Measurements from ENCODE around the gene LHFPL3.

The LHFPL3 gene

DNA sequence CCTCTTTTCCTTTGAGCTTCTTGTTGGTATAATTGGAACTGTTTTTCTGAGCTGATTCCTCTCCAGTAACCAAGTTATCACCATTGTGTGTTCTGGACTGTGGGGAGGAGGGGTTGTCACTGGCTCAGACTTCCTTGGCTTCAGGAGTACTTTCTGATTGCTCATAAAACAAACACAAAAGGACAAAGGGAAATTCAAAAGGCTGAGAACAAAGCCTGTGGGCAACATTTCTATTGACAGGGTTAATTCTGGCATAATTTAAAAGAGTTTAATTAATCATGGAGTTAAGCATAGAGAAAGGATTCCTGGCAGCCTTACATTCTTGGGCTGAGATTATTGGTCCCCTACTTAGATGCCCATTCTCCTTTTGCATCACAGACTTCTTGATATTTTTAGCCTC is 462.7 kb downstream of the LHFPL3 start:
- TF ChIP-seq POLR2A (IDR thresholded peaks at IDR 0.05; ENCODE audit: extremely low read depth, insufficient read length) (no peak), MYC (IDR thresholded peaks at IDR 0.05; ENCODE audit: low read depth, low read length) (no peak), CTCF (IDR thresholded peaks at IDR 0.05; ENCODE audit: low read depth, low read length) (no peak)
- TF ChIP-seq, protein P1, sequence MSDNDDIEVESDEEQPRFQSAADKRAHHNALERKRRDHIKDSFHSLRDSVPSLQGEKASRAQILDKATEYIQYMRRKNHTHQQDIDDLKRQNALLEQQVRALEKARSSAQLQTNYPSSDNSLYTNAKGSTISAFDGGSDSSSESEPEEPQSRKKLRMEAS (IDR thresholded peaks at IDR 0.05; ENCODE audit: low read depth, low read length), result no peak
- no peak overlapping the region for H3K4me3 ChIP-seq (ENCODE audit: low read depth, low read length)
- DNase-seq (ENCODE audit: low read depth), result no peak

- no peak for DNase-seq (ENCODE audit: low read depth)
- TF ChIP-seq, protein P1 (IDR thresholded peaks at IDR 0.05; ENCODE audit: low read depth, low read length), result no peak
- H3K4me3 ChIP-seq (ENCODE audit: low read depth, low read length), result no peak overlapping the region
Measured at GRCh38 chr7:104793066-104793465, 464.7 kb downstream of the LHFPL3 start.

DNA sequence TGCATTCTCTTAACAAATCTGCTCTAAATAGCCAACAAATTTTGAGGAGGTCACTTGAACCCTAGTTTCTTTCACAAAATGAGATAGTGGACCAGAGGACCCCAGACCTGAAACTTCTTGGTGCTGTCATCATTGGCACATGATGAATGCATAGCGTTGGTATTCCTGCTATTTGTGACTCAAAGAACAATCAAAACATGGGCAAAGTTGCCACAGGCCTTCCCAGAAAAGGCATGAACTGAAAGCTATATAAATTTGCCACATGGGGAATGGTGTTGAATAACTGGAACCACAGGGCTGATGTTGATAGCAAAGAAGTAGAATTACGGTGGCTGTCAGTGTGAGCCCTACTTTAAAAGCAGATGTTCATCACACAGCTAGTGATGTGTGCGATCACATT is 465.8 kb downstream of the LHFPL3 start:
- H3K4me3 ChIP-seq (ENCODE audit: low read depth, low read length), result no peak overlapping the region
- no peak for DNase-seq (ENCODE audit: low read depth)
- TF ChIP-seq POLR2A (IDR thresholded peaks at IDR 0.05; ENCODE audit: extremely low read depth, insufficient read length) (no peak), CTCF (IDR thresholded peaks at IDR 0.05; ENCODE audit: low read depth, low read length) (no peak), MYC (IDR thresholded peaks at IDR 0.05; ENCODE audit: low read depth, low read length) (no peak)
- TF ChIP-seq, protein P1 (IDR thresholded peaks at IDR 0.05; ENCODE audit: low read depth, low read length), result no peak

- TF ChIP-seq CTCF (IDR thresholded peaks at IDR 0.05; ENCODE audit: low read depth, low read length), result no peak
- TF ChIP-seq POLR2A (IDR thresholded peaks at IDR 0.05; ENCODE audit: extremely low read depth, insufficient read length), result no peak
- TF ChIP-seq, protein P1 (IDR thresholded peaks at IDR 0.05; ENCODE audit: low read depth, low read length), result no peak
- no peak for TF ChIP-seq MYC (IDR thresholded peaks at IDR 0.05; ENCODE audit: low read depth, low read length)
- no peak overlapping the region for H3K4me3 ChIP-seq (ENCODE audit: low read depth, low read length)
- DNase-seq (ENCODE audit: low read depth), result no peak
Measured at GRCh38 chr7:104794589-104794988, 466.2 kb downstream of the LHFPL3 start.

GRCh38 chr7:104795086-104795485 is 466.7 kb downstream of the LHFPL3 start:
- DNase-seq (ENCODE audit: low read depth), result no peak
- no peak overlapping the region for H3K4me3 ChIP-seq (ENCODE audit: low read depth, low read length)
- TF ChIP-seq CTCF (IDR thresholded peaks at IDR 0.05; ENCODE audit: low read depth, low read length) (no peak), MYC (IDR thresholded peaks at IDR 0.05; ENCODE audit: low read depth, low read length) (no peak), POLR2A (IDR thresholded peaks at IDR 0.05; ENCODE audit: extremely low read depth, insufficient read length) (no peak)
- TF ChIP-seq, protein P1 (IDR thresholded peaks at IDR 0.05; ENCODE audit: low read depth, low read length), result no peak

GRCh38 chr7:104795616-104796398 is 467.4 kb downstream of the LHFPL3 start:
- no peak for DNase-seq (ENCODE audit: low read depth)
- no peak overlapping the region for H3K4me3 ChIP-seq (ENCODE audit: low read depth, low read length)
- no peak for TF ChIP-seq POLR2A (IDR thresholded peaks at IDR 0.05; ENCODE audit: extremely low read depth, insufficient read length)
- TF ChIP-seq, protein P1 (IDR thresholded peaks at IDR 0.05; ENCODE audit: low read depth, low read length), result no peak
- no peak for TF ChIP-seq MYC (IDR thresholded peaks at IDR 0.05; ENCODE audit: low read depth, low read length)
- TF ChIP-seq CTCF (IDR thresholded peaks at IDR 0.05; ENCODE audit: low read depth, low read length), result no peak
